Esophagus muscularis mucosa (tissue), 4 donors: ENCODE data around the gene NDC80. TPM values are rescaled to one million over a fixed set of nuclear protein-coding genes. Genes with fewer than 3 reads are reported as not detected.

Experiments used
- DNase-seq: peaks from one replicate; pipeline ENCODE4 v3.0.0-alpha.2; 2017; ENCODE audit errors: extremely low spot score
- H3K27ac ChIP-seq, 4 donors: fragments of 200-600 bp; sonication (generic); replicated peaks in 1 of 4; 1 replicate in 3 of 4; 2 replicates in 1 of 4; pipeline ENCODE4 v1.5.1; 2016 to 2019; ENCODE audit warnings: mild to moderate bottlenecking in 1 of 4
- H3K27me3 ChIP-seq, 4 donors: fragments of 200-600 bp; sonication (generic); one replicate each; pipeline versions ENCODE4 v1.5.1 to v1.6.0; 2016 to 2019
- H3K36me3 ChIP-seq, 4 donors: fragments of 200-600 bp; sonication (generic); one replicate each; pipeline ENCODE4 v1.5.1; 2016 to 2019
- H3K4me1 ChIP-seq, 4 donors: fragments of 200-600 bp; sonication (generic); one replicate each; pipeline ENCODE4 v1.5.1; 2016 to 2019
- H3K4me3 ChIP-seq, 4 donors: fragments of 200-600 bp; sonication (generic); 1 replicate in 2 of 4; 2 replicates in 2 of 4; pipeline ENCODE4 v1.5.1; 2016 to 2019; ENCODE audit warnings: mild to moderate bottlenecking in 4 of 4, moderate library complexity in 1 of 4
- H3K9me3 ChIP-seq, 4 donors: fragments of 200-600 bp; sonication (generic); 1 replicate in 3 of 4; 2 replicates in 1 of 4; pipeline ENCODE4 v1.5.1; 2016 to 2019
- CTCF ChIP-seq, 3 experiments: fragments of 200-600 bp in 2 of 3; fragments of 450-650 bp in 1 of 3; sonication (generic) in 2 of 3; IDR thresholded peaks; one replicate each; pipeline ENCODE4 v1.5.1; 2017 to 2019; ENCODE audit warnings: antibody characterized with exemption in 3 of 3, mild to moderate bottlenecking in 2 of 3, moderate library complexity in 1 of 3
- EP300 ChIP-seq: sonication (generic); formaldehyde crosslinking; IDR thresholded peaks from one replicate; pipeline ENCODE4 v1.6.1; 2017; ENCODE audit warnings: antibody characterized with exemption
- POLR2A ChIP-seq: fragments of 450-650 bp; IDR thresholded peaks from one replicate; pipeline ENCODE4 v1.6.1; 2017; ENCODE audit warnings: antibody characterized with exemption, moderate library complexity, mild to moderate bottlenecking, low read depth
- POLR2AphosphoS5 ChIP-seq, 2 donors: sonication (generic); formaldehyde crosslinking; IDR thresholded peaks; one replicate each; pipeline ENCODE4 v1.6.1; 2017; ENCODE audit warnings: antibody characterized with exemption in 2 of 2
- WGBS: methylation state at CpG from one replicate; pipeline ENCODE4 v1.1.5; 2018; 5-methylcytosine and 5-hydroxymethylcytosine counted together
- intact Hi-C: fragments of 100-400 bp; cut with DNase I; formaldehyde crosslinking; loops from one replicate; pipeline ENCODE4 v1.15.1; 2023
- total RNA-seq, 4 donors: library from RNA; depleted of rRNA; stranded (reverse); fragments of >200 nt; gene quantifications; one replicate each; pipeline versions ENCODE4 v1.1.0 to v1.2.1, GENCODE V29; 2016

NDC80 gene
- total RNA-seq, 4 donors from 2014 or later = 0.17 to 0.57 (median 0.42) TPM; not detected in 1

GRCh38 chr18:2536493-2536892, 34.9 kb upstream of the NDC80 start:
- 79% methylated on average over 4 of the region's 4 CpGs for whole genome bisulfite sequencing
- TF ChIP-seq CTCF (IDR thresholded peaks at IDR 0.05) (no peak), EP300 (no peak), POLR2AphosphoS5 (IDR thresholded peaks at IDR 0.05) (no peak), POLR2A (no peak)
- H3K27ac ChIP-seq = no peak overlapping the region
- no peaks in the 10 kb centered on the region for H3K9me3 ChIP-seq
- no peaks in the 10 kb centered on the region for H3K27me3 ChIP-seq
- no peak for DNase-seq
- H3K4me1 ChIP-seq = peaks cover 0 to 7% (median 0%) of the 10 kb centered on the region in 4 donors
- intact Hi-C loops = loop anchor here (10.0 kb wide), 1 partner anchor 202 kb away; no protein-coding TSS in a partner anchor
- no peak overlapping the region for H3K4me3 ChIP-seq
- H3K36me3 ChIP-seq = peaks cover 0 to 6% (median 4%) of the 10 kb centered on the region in 4 donors

- TF ChIP-seq POLR2A = no peak
- no peak for TF ChIP-seq POLR2AphosphoS5 (IDR thresholded peaks at IDR 0.05)
- TF ChIP-seq EP300 = no peak
- TF ChIP-seq CTCF (IDR thresholded peaks at IDR 0.05) = no peak
- Histone ChIP-seq H3K4me1 (peaks cover 0 to 7% (median 0%) of the 10 kb centered on the region in 4 donors), H3K9me3 (no peaks in the 10 kb centered on the region), H3K36me3 (peaks cover 0 to 6% (median 4%) of the 10 kb centered on the region in 4 donors), H3K27ac (no peak overlapping the region), H3K27me3 (no peaks in the 10 kb centered on the region), H3K4me3 (no peak overlapping the region)
- intact Hi-C loops = loop anchor here (10.0 kb wide), 1 partner anchor 202 kb away; no protein-coding TSS in a partner anchor
- no peak for DNase-seq
- whole genome bisulfite sequencing = 51% methylated on average over 3 of the region's 3 CpGs
Measured at GRCh38 chr18:2537296-2537695, 34.1 kb upstream of the NDC80 start.

GRCh38 chr18:2538236-2538635, 33.1 kb upstream of the NDC80 start:
- intact Hi-C loops = loop anchor here (10.0 kb wide), 1 partner anchor 203 kb away; no protein-coding TSS in a partner anchor
- DNase-seq = no peak
- H3K9me3 ChIP-seq = no peaks in the 10 kb centered on the region
- no peak overlapping the region for H3K27ac ChIP-seq
- H3K27me3 ChIP-seq = no peaks in the 10 kb centered on the region
- TF ChIP-seq CTCF (IDR thresholded peaks at IDR 0.05) (no peak), POLR2AphosphoS5 (IDR thresholded peaks at IDR 0.05) (no peak), POLR2A (no peak), EP300 (no peak)
- H3K4me3 ChIP-seq = no peak overlapping the region
- peaks cover 0 to 7% (median 4%) of the 10 kb centered on the region in 4 donors for H3K36me3 ChIP-seq
- H3K4me1 ChIP-seq = peaks cover 0 to 7% (median 0%) of the 10 kb centered on the region in 4 donors
- WGBS = 82% methylated on average over 1 of the region's 1 CpG

GRCh38 chr18:2538844-2539243, 32.5 kb upstream of the NDC80 start:
- Histone ChIP-seq H3K4me3 (no peak overlapping the region), H3K9me3 (no peaks in the 10 kb centered on the region), H3K27ac (no peak overlapping the region), H3K27me3 (no peaks in the 10 kb centered on the region), H3K4me1 (peaks cover 0 to 7% (median 0%) of the 10 kb centered on the region in 4 donors), H3K36me3 (peaks cover 0 to 13% (median 4%) of the 10 kb centered on the region in 4 donors)
- no peak for DNase-seq
- no peak for TF ChIP-seq CTCF (IDR thresholded peaks at IDR 0.05)
- no peak for TF ChIP-seq POLR2AphosphoS5 (IDR thresholded peaks at IDR 0.05)
- intact Hi-C loops = loop anchor here (10.0 kb wide), 1 partner anchor 204 kb away; no protein-coding TSS in a partner anchor
- WGBS = 58% methylated on average over 1 of the region's 1 CpG

GRCh38 chr18:2540575-2540974, 30.8 kb upstream of the NDC80 start:
- Histone ChIP-seq H3K4me3 (no peak overlapping the region), H3K27ac (no peak overlapping the region), H3K27me3 (no peaks in the 10 kb centered on the region), H3K36me3 (peaks cover 0 to 15% (median 4%) of the 10 kb centered on the region in 4 donors), H3K9me3 (no peaks in the 10 kb centered on the region), H3K4me1 (peaks cover 0 to 7% (median 0%) of the 10 kb centered on the region in 4 donors)
- intact Hi-C loops = loop anchor here (10.0 kb wide), 2 partner anchors 956 to 1676 kb away; no protein-coding TSS in a partner anchor
- no peak for TF ChIP-seq POLR2AphosphoS5 (IDR thresholded peaks at IDR 0.05)
- no peak for TF ChIP-seq EP300
- no peak for TF ChIP-seq POLR2A
- 87% methylated on average over 4 of the region's 4 CpGs for WGBS
- no peak for DNase-seq
